Hepatocyte (in vitro differentiated cells): ENCODE measurements around the gene PRKCZ. TPM values are rescaled to one million over a fixed set of nuclear protein-coding genes. Genes with fewer than 3 reads are reported as not detected.

Source experiments
- DNase-seq: peaks from one replicate; pipeline ENCODE4 v3.0.0-alpha.2; 2016; ENCODE audit warnings: low spot score
- H2AFZ ChIP-seq: fragments of 200-600 bp; sonication (generic); 2 replicates; pipeline ENCODE4 v1.6.0; 2016; ENCODE audit warnings: antibody characterized with exemption, mild to moderate bottlenecking
- H3K27ac ChIP-seq: fragments of 200-600 bp; sonication (generic); 2 replicates; pipeline ENCODE4 v1.5.1; 2016; ENCODE audit warnings: mild to moderate bottlenecking
- H3K27me3 ChIP-seq: fragments of 200-600 bp; sonication (generic); 2 replicates; pipeline ENCODE4 v1.6.1; 2016
- H3K36me3 ChIP-seq: fragments of 200-600 bp; sonication (generic); replicated peaks from 2 replicates; pipeline ENCODE4 v1.5.1; 2016; ENCODE audit warnings: low read depth; ENCODE audit not compliant: insufficient read depth
- H3K4me1 ChIP-seq: fragments of 200-600 bp; sonication (generic); 2 replicates; pipeline ENCODE4 v1.5.1; 2016; ENCODE audit warnings: mild to moderate bottlenecking, moderate library complexity; ENCODE audit not compliant: insufficient read depth
- H3K4me2 ChIP-seq: fragments of 200-600 bp; sonication (generic); 2 replicates; pipeline ENCODE4 v1.6.0; 2016
- H3K4me3 ChIP-seq: fragments of 200-600 bp; sonication (generic); 2 replicates; pipeline ENCODE4 v1.5.1; 2016; ENCODE audit warnings: mild to moderate bottlenecking
- H3K79me2 ChIP-seq: fragments of 200-600 bp; sonication (generic); 2 replicates; pipeline ENCODE4 v1.6.0; 2017; ENCODE audit warnings: mild to moderate bottlenecking
- H3K9me2 ChIP-seq: fragments of 200-600 bp; sonication (generic); replicated peaks from 2 replicates; pipeline ENCODE4 v1.6.0; 2017; ENCODE audit warnings: mild to moderate bottlenecking; ENCODE audit not compliant: insufficient read depth
- H3K9me3 ChIP-seq: fragments of 200-600 bp; sonication (generic); 2 replicates; pipeline ENCODE4 v1.5.1; 2016; ENCODE audit warnings: low read depth, mild to moderate bottlenecking
- H4K20me1 ChIP-seq: fragments of 200-600 bp; sonication (generic); 2 replicates; pipeline ENCODE4 v1.6.0; 2016; ENCODE audit warnings: mild to moderate bottlenecking; ENCODE audit not compliant: insufficient read depth, poor library complexity, severe bottlenecking
- EZH2 ChIP-seq: fragments of 200-600 bp; sonication (generic); IDR thresholded peaks from 2 replicates; pipeline ENCODE4 v1.6.1; 2016; ENCODE audit warnings: antibody characterized with exemption, mild to moderate bottlenecking, borderline replicate concordance
- EZH2phosphoT487 ChIP-seq: fragments of 200-600 bp; sonication (generic); IDR thresholded peaks from one replicate; pipeline ENCODE4 v1.6.1; 2018; ENCODE audit warnings: antibody characterized with exemption, mild to moderate bottlenecking, low read depth, moderate library complexity; ENCODE audit not compliant: unreplicated experiment, severe bottlenecking
- WGBS: methylation state at CpG from one replicate; pipeline ENCODE4 v1.1.6; 2016; ENCODE audit warnings: low lambda C conversion rate; ENCODE audit errors: missing lambda C conversion rate; 5-methylcytosine and 5-hydroxymethylcytosine counted together
- polyA plus RNA-seq: library from polyadenylated mRNA; unstranded; fragments of >200 nt; fragmentation: Nextera tagmentation; extraction: Ambion mirVana; gene quantifications from 2 replicates; pipeline ENCODE4 v1.2.1, GENCODE V29; 2016
- total RNA-seq: library from RNA; depleted of rRNA; stranded (reverse); fragments of >200 nt; gene quantifications from 2 replicates; pipeline ENCODE4 v1.2.3, GENCODE V29; 2014
- TF ChIP-seq, protein P1 (sequence below): fragments of 200-600 bp; sonication (generic); IDR thresholded peaks from 2 replicates; pipeline ENCODE4 v1.5.1; 2016; ENCODE audit warnings: antibody characterized with exemption, mild to moderate bottlenecking; ENCODE audit not compliant: poor library complexity

PRKCZ gene
- total and polyA plus RNA-seq, 2 experiments from 2014 or later = 41.0 to 52.3 TPM

DNA sequence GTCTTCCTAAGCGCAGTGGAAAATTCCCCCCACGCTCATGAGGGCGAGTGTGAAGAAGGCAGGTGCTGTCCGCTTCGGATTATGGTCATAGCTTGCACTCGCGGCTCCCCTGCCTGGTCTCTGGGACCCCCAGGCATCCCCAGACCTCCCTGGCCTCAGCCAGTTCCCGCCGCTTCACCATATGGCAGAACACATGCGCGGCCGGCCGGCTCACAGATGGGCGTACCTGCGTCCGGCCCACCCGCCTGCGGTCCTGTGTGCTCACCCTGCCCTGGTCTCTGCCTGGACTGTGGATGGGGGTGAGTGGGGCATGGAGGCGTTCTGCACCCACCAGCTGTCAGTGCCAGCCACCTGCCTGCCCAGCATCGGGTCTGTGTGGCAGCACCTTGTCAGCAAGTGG, 34.1 kb downstream of the PRKCZ start:
- no peak overlapping the region for H3K4me2 ChIP-seq
- H3K4me1 ChIP-seq = no peaks in the 10 kb centered on the region
- no peak overlapping the region for H3K27ac ChIP-seq
- no peak overlapping the region for H3K4me3 ChIP-seq
- no peak overlapping the region for H2AFZ ChIP-seq
- no peaks in the 10 kb centered on the region for H3K27me3 ChIP-seq
- DNase-seq = no peak
- H3K9me2 ChIP-seq = no peaks in the 10 kb centered on the region
- WGBS = 94% methylated on average over 20 of the region's 20 CpGs
- TF ChIP-seq EZH2 (no peak), EZH2phosphoT487 (no peak)
- TF ChIP-seq, protein P1, sequence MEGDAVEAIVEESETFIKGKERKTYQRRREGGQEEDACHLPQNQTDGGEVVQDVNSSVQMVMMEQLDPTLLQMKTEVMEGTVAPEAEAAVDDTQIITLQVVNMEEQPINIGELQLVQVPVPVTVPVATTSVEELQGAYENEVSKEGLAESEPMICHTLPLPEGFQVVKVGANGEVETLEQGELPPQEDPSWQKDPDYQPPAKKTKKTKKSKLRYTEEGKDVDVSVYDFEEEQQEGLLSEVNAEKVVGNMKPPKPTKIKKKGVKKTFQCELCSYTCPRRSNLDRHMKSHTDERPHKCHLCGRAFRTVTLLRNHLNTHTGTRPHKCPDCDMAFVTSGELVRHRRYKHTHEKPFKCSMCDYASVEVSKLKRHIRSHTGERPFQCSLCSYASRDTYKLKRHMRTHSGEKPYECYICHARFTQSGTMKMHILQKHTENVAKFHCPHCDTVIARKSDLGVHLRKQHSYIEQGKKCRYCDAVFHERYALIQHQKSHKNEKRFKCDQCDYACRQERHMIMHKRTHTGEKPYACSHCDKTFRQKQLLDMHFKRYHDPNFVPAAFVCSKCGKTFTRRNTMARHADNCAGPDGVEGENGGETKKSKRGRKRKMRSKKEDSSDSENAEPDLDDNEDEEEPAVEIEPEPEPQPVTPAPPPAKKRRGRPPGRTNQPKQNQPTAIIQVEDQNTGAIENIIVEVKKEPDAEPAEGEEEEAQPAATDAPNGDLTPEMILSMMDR = no peak
- H4K20me1 ChIP-seq = peaks cover 7% of the 10 kb centered on the region
- no peaks in the 10 kb centered on the region for H3K36me3 ChIP-seq
- H3K79me2 ChIP-seq = peaks cover 22% of the 10 kb centered on the region
- H3K9me3 ChIP-seq = no peaks in the 10 kb centered on the region

DNA sequence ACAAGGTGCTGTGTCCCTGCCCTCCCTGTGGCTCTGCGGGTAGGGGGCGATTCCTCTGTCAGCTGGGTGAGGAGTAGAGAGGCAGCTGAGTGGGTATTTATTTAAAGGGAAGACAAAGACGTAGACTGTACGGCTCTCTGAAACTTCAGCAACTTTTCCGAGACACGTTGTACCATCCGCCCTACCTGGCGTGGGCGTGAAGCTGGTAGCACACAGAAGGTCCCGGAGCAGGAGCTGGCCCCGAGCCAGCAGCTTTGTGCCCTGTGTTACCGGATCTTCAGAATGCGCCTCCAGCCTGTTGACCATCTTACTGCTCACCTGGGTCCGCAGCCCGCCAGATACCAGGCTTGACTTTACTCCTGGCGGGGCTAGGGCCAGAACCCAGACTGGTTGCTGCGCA, 34.9 kb downstream of the PRKCZ start:
- no peak for TF ChIP-seq EZH2
- H3K4me3 ChIP-seq = no peak overlapping the region
- H3K79me2 ChIP-seq = peaks cover 14% of the 10 kb centered on the region
- 97% methylated on average over 17 of the region's 17 CpGs for WGBS
- no peak for DNase-seq
- H3K36me3 ChIP-seq = no peaks in the 10 kb centered on the region
- no peak overlapping the region for H3K27ac ChIP-seq
- no peaks in the 10 kb centered on the region for H3K4me1 ChIP-seq
- no peaks in the 10 kb centered on the region for H3K9me3 ChIP-seq
- no peak overlapping the region for H3K4me2 ChIP-seq
- no peaks in the 10 kb centered on the region for H3K9me2 ChIP-seq
- peaks cover 7% of the 10 kb centered on the region for H4K20me1 ChIP-seq
- H3K27me3 ChIP-seq = no peaks in the 10 kb centered on the region
- H2AFZ ChIP-seq = no peak overlapping the region

DNA sequence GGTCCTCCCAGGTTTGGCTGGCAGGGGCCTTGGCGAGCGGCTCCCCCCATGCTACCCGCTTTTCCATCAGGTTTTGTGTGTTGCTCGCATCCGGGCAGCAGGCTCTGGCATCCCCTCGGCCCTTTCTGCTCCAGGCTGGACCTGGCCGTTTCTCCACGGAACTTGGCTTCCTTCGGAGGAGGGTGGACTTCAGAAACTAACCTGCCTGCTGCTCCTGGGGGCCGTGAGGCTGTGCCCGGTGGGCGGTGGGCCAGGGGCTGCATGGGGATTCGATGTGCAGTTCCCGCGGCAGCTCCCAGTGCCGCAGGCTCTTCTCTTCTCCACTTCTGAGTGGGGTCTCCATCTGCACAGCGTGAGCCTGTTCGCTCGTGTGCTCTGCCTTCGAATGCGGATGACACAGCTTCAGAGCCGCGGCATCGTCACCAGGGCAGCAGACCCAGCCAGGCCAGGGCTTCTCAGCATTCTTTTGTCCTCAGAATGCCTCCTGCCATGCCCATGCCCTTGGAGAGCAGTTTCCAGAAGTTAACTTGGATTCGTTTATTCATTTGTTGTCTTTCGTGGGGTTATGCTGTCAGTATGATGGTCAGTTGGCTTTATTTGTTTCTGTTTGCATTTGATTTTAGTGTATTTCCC, 36.4 kb downstream of the PRKCZ start:
- no peak for TF ChIP-seq EZH2
- TF ChIP-seq, protein P1 = no peak
- no peak for TF ChIP-seq EZH2phosphoT487
- Histone ChIP-seq H3K4me2 (no peak overlapping the region), H2AFZ (no peak overlapping the region), H3K4me3 (no peak overlapping the region), H3K9me2 (no peaks in the 10 kb centered on the region), H3K36me3 (no peaks in the 10 kb centered on the region), H4K20me1 (peaks cover 7% of the 10 kb centered on the region), H3K9me3 (no peaks in the 10 kb centered on the region), H3K27me3 (no peaks in the 10 kb centered on the region), H3K79me2 (peaks cover 10% of the 10 kb centered on the region), H3K27ac (no peak overlapping the region), H3K4me1 (no peaks in the 10 kb centered on the region)
- DNase-seq = no peak
- 95% methylated on average over 26 of the region's 26 CpGs for WGBS

DNA sequence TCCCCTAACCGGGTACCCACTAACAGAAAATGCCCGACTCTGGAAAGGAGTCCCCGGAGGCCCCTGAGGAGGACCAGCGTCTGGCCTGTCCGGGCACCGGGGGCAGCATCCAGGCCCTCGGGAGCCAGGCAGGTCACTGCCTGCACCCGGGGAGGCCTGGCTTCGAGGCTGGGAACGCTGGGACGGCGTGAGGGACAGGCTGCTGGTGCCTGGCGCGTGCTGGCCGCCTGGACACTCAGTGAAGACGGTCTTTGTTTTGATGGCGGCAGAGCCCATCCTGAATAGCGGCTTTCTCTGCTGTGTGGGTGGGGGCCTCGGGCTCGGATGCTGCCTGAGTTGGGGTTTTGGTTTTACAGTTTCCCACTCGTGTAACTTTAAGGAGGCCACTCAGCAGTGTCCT, 37.6 kb downstream of the PRKCZ start:
- Histone ChIP-seq H3K9me3 (no peaks in the 10 kb centered on the region), H3K36me3 (no peaks in the 10 kb centered on the region), H3K27me3 (no peaks in the 10 kb centered on the region), H3K4me2 (no peak overlapping the region), H3K4me3 (no peak overlapping the region), H4K20me1 (peaks cover 7% of the 10 kb centered on the region), H3K4me1 (no peaks in the 10 kb centered on the region), H2AFZ (no peak overlapping the region), H3K79me2 (peaks cover 5% of the 10 kb centered on the region), H3K9me2 (no peaks in the 10 kb centered on the region), H3K27ac (no peak overlapping the region)
- 88% methylated on average over 17 of the region's 21 CpGs for WGBS
- DNase-seq = no peak
- TF ChIP-seq EZH2 (no peak), EZH2phosphoT487 (no peak)
- TF ChIP-seq, protein P1 = no peak
